GM19397 (cell line): Measurements from ENCODE around the gene TRABD2B.

Experiments used
- ATAC-seq: cut with Tn5 transposase; IDR thresholded peaks from one replicate; pipeline ENCODE4 v1.9.1; 2021; ENCODE audit warnings: mild to moderate bottlenecking, moderate library complexity; ENCODE audit not compliant: unreplicated experiment

Gene TRABD2B

GRCh38 chr1:47711848-47712492 is 285.2 kb downstream of the TRABD2B start:
- no peak for ATAC-seq

GRCh38 chr1:47711184-47711847 is 285.9 kb downstream of the TRABD2B start:
- ATAC-seq = no peak
